GM18526 (cell line): ENCODE measurements around the gene IMP4.

Source experiments
- POLR2A ChIP-seq: IDR thresholded peaks from 3 replicates; pipeline ENCODE4 v1.6.1; 2011; ENCODE audit not compliant: insufficient read length; ENCODE audit errors: extremely low read depth

The IMP4 gene

GRCh38 chr2:130378206-130378897 lies 35.7 kb downstream of the IMP4 start:
- TF ChIP-seq POLR2A: no peak

GRCh38 chr2:130378898-130379214 lies 36.2 kb downstream of the IMP4 start:
- no peak for TF ChIP-seq POLR2A

GRCh38 chr2:130380096-130380934 lies 37.6 kb downstream of the IMP4 start:
- TF ChIP-seq POLR2A: no peak

GRCh38 chr2:130381145-130381544 lies 38.4 kb downstream of the IMP4 start:
- no peak for TF ChIP-seq POLR2A

GRCh38 chr2:130381619-130382018 lies 38.9 kb downstream of the IMP4 start:
- TF ChIP-seq POLR2A: no peak

- TF ChIP-seq POLR2A: no peak
Observed at GRCh38 chr2:130382313-130382917, 39.7 kb downstream of the IMP4 start.

GRCh38 chr2:130385709-130386108 lies 43.0 kb downstream of the IMP4 start:
- no peak for TF ChIP-seq POLR2A

- TF ChIP-seq POLR2A: no peak
Observed at GRCh38 chr2:130387071-130387400, 44.3 kb downstream of the IMP4 start.

- no peak for TF ChIP-seq POLR2A
Observed at GRCh38 chr2:130387804-130388203, 45.1 kb downstream of the IMP4 start.

- TF ChIP-seq POLR2A: no peak
Observed at GRCh38 chr2:130388221-130388907, 45.7 kb downstream of the IMP4 start.

GRCh38 chr2:130389358-130389757 lies 46.7 kb downstream of the IMP4 start:
- no peak for TF ChIP-seq POLR2A

- TF ChIP-seq POLR2A: no peak
Observed at GRCh38 chr2:130389783-130390182, 47.1 kb downstream of the IMP4 start.

GRCh38 chr2:130390460-130391057 lies 47.9 kb downstream of the IMP4 start:
- TF ChIP-seq POLR2A: no peak

- peak; percentile 14 for TF ChIP-seq POLR2A
Observed at GRCh38 chr2:130391058-130391871, 48.6 kb downstream of the IMP4 start.
